Posterior cingulate gyrus (tissue), 11 donors: Measurements from ENCODE around the gene RAF1.
"Not testable (repeated sequence)": the region's sequence is repeated elsewhere in the genome, so short reads cannot be mapped to it uniquely, and the experiment has no call there.

ENCODE experiments used
- DNase-seq, 10 donors: peaks; one replicate each; pipeline versions ENCODE4 v3.0.0 to v3.0.0-alpha.2; 2020 to 2021; ENCODE audit warnings: mixed read lengths in 3 of 10
- intact Hi-C: fragments of 100-400 bp; cut with DNase I; formaldehyde crosslinking; loops from one replicate; pipeline ENCODE4 v1.15.1; 2023

Gene RAF1

DNA sequence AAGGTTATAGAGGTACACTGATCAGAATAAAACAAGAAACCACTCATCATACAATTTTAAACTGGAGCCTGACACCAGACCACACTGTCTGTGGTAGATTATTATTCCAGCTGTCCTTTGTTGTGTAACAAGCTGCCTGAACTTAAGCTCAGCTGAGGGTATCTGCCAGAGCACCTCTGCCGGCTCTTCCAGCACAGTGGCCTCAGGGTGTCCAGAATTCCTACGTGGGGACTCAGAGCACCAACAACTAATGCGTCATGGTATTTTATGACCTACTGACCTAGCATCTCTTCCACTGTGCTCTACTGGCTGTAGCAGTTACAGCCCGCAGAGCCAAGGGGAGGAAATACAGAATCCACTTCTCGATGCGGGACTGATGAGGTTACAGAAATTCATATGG is 15.6 kb upstream of the RAF1 start:
- DNase-seq = no peak
- intact Hi-C loops = no loop called here

- intact Hi-C loops = no loop called here
- no peak for DNase-seq
Measured at GRCh38 chr3:12677616-12678015, 13.7 kb upstream of the RAF1 start.

- intact Hi-C loops = no loop called here
Measured at GRCh38 chr3:12675115-12675810, 11.3 kb upstream of the RAF1 start.

DNA sequence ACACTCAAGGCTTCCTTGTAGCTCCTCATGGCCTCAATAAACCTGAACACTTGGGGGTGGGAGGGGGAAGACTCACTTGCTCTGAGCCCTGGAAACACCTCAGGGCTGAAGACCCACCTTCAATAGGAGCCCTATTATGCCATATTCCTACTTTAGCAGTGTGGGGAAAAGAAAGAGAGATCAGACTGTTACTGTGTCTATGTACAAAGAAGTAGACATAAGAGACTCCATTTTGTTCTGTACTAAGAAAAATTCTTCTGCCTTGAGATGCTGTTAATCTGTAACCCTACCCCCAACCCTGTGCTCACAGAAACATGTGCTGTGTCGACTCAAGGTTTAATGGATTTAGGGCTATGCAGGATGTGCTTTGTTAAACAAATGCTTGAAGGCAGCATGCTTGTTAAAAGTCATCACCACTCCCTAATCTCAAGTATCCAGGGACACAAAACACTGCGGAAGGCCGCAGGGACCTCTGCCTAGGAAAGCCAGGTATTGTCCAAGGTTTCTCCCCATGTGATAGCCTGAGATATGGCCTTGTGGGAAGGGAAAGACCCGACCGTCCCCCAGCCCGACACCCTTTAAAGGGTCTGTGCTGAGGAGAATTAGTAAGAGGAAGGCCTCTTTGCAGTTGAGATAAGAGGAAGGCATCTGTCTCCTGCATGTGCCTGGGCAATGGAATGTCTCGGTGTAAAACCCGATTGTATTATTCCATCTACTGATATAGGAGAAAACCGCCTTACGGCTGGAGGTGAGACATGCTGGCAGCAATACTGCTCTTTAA is 10.2 kb upstream of the RAF1 start:
- intact Hi-C loops = not testable (repeated sequence)
- DNase-seq = peak in 1 of 10 donors; percentile 6

More at GRCh38 chr3:12675115-12675810, 11.3 kb upstream of the RAF1 start:
- DNase-seq = peak in 1 of 10 donors; percentile 8

DNA sequence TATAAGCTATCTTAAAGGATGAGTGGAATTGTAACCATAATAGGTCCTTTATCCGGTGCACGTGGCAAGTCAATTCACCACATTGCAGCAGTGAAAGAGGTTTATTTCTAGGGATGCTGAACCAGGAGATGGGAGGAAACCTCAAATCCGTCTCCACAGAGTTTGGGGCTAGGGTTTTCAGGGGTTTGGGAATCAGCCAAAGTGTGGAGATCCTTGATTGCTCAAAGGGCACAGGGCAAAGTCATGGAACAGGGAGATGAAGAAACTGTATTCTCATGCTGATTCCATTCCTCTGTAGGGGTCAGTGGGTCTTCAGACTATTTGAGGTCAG is 7.2 kb upstream of the RAF1 start:
- intact Hi-C loops = no loop called here
- no peak for DNase-seq

- peak in 2 of 10 donors; percentile 33 to 46 for DNase-seq
- intact Hi-C loops = no loop called here
Measured at GRCh38 chr3:12670365-12671119, 6.6 kb upstream of the RAF1 start.

DNA sequence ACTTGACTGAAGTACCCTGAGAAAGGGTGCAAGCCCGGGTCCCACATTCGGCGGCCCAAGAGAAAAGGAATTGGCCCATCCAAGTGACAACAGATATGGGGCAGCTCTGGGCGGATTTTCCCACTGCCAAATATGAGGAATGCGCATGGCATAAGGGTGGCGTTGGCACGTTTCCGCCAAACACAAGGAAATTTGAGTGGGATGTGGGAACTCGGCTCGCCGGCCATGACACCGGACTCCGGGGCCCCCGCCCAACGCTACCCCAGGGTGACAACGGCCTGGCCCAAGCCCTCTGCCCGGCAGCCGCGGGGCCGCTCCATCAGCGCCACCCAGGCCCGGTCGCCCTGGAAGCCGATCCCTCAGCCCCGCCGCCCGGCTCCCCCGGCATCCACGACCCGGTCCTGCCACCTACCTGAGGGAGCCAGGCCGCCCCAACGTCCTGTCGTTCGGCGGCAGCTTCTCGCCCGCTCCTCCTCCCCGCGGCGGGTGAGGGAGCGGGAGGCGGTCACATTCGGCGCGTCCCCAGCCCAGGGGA is 449 bp downstream of the RAF1 start:
- intact Hi-C loops = loop anchor here (1.0 kb wide), 1 partner anchor 106 kb away; the partner anchor contains the start of gene MKRN2
- DNase-seq = peak in 7 of 10 donors; percentile 31 to 88 (median 37)

GRCh38 chr3:12662593-12663400 is 1.1 kb downstream of the RAF1 start:
- DNase-seq = peak in 6 of 10 donors; percentile 22 to 89 (median 31)
- intact Hi-C loops = loop anchor here (1.0 kb wide), 1 partner anchor 105 kb away; the partner anchor contains the start of gene MKRN2

- intact Hi-C loops = no loop called here
- no peak for DNase-seq
Measured at GRCh38 chr3:12661926-12662592, 1.9 kb downstream of the RAF1 start.

DNA sequence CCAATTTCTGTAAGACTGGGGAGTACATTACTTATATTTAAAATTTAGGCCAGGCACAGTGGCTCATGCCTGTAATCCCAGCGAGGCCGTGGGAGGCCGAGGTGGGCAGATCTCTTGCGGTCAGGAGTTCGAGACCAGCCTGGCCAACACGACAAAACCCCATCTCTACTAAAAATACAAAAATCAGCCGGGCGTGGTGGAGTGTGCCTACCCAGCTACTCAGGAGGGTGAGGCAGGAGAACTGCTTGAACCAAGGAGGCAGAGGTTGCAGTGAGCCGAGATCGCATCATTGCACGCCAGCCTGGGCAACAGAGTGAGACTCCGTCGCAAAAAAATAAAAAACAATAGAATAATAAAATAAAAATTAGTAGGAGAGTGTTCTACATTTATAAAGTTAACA is 2.5 kb downstream of the RAF1 start:
- DNase-seq, intact Hi-C loops: not testable (repeated sequence)

- intact Hi-C loops = no loop called here
- no peak for DNase-seq
Measured at GRCh38 chr3:12660196-12660595, 3.7 kb downstream of the RAF1 start.

DNA sequence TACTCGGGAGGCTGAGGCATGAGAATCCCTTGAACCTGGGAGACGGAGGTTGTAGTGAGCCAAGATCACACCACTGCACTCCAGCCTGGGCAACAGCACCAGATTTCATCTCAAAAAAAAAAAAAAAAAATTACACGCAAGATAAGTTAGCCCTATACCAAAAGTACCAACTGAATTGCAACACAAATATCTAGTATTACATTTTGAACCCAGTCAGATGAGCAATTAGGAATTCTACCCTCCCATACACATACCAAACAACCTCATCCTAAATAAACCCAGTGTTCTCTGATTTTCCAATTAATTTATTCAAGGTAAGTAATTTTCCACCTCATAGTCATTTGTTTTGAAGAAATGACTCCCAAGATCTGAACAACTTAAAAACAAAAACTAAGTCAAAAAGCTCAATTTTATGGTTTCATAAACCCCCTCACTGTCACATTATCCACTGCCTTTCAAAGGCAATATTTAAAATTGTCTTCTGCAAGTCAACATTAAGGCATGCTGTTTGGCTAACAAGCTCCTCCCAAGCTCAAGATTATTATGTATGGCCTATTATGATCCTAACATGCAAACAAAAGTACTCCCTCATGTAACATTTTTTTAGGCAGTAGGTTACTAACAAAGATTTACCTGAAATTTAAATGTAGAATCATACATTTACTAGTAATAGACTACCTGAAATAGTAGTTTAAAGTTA is 4.5 kb downstream of the RAF1 start:
- no peak for DNase-seq
- intact Hi-C loops = no loop called here

- no peak for DNase-seq
- intact Hi-C loops = no loop called here
Measured at GRCh38 chr3:12658593-12659058, 5.3 kb downstream of the RAF1 start.

DNA sequence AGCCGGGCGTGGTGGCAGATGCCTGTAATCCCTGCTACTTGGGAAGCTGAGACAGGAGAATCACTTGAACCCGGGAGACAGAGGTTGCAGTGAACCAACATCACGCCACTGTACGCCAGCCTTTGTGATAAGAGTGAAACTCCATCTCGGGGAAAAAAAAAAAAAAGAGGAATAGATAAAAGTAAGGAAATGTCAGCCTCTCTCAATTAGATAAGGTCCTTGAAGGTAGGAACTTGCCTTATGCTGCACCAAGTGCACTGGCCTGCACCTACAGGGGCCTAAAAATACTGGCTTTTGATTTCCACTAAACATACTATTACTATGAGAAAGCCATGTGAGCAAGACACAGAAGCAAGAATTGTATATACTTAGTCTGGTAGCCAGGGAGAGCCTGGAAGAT is 7.1 kb downstream of the RAF1 start:
- DNase-seq = no peak
- intact Hi-C loops = no loop called here

DNA sequence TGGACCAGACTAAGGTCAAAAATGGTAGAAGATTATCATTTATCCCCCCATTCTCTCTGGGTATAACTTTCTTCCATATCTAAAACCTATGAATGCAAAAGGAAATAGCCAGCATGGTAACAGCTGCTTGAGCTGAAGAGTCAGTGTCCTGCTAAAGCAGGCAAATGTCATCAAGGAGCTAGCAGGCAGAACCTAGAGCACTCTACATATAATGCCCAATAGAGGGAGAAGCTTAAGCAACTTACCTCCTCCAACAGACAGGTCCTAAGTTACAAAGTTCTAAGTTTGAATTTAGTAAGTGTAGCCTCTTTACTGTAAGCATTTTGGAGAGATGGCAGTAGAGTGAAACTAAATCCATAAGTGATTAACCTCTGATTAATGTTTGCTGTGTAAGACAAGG is 7.7 kb downstream of the RAF1 start:
- no peak for DNase-seq
- intact Hi-C loops = no loop called here

- intact Hi-C loops = no loop called here
- no peak for DNase-seq
Measured at GRCh38 chr3:12655701-12656100, 8.2 kb downstream of the RAF1 start.

DNA sequence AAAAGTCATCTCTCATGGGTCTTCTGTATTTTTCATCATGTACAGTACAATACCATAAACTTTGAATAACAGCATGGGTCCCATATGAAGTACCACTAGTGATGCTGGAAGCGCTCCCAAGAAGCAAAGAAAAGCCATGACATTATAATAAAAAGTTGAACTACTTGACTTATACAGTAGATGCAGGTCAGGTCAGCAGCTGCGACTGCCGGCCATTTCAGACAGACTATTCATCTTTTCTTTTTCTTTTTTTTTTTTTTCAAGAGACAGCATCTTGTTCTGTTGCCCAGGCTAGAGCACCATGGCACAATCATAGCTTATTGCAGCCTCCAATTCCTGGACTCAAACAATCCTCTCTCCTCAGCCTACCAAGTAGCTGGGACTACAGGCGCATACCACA is 10.2 kb downstream of the RAF1 start:
- intact Hi-C loops = no loop called here
- no peak for DNase-seq

DNA sequence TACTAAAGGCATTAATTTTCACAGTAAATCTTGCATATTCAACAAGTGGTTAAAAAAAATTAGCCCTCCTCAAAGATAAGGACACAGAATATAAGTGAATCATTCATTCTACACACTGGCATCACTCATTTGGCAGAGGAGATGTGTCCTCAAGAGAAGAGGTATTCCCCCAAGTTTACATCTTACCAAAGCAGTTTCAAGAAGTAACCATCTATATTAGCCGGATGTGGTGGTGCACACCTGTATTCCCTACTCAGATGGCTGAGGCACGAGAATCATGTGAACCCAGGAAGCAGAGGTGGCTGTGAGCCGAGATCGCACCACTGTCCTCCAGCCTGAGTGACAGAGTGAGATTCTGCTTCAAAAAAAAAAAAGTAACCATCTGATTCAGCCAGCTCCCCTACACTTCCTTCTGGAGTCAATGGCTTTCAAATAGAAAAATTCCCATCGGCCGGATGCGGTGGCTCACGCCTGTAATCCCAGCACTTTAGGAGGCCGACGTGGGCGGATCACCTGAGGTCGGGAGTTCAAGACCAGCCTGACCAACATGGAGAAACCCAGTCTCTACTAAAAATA is 15.4 kb downstream of the RAF1 start:
- intact Hi-C loops = no loop called here
- peak in 1 of 10 donors; percentile 52 for DNase-seq
